Keratinocyte (primary cell): Measurements from ENCODE around the gene SMARCA4. TPM values are rescaled to one million over a fixed set of nuclear protein-coding genes. Genes with fewer than 3 reads are reported as not detected.
A peak's percentile ranks its signal among the peaks of the same experiment; 100 is the strongest.

Experiments
- DNase-seq: peaks from one replicate; pipeline ENCODE4 v3.0.0-alpha.2; 2011; ENCODE audit warnings: low read depth, missing footprints, low spot score
- FAIRE-seq: peaks from 2 replicates; lab custom pipeline; 2011; peaks lifted over from hg19 to GRCh38; lab: Jason Lieb, UNC
- H2AFZ ChIP-seq: 2 replicates; pipeline ENCODE4 v1.6.0; 2012; ENCODE audit warnings: low read length, control low read depth, inconsistent platforms; ENCODE audit not compliant: control insufficient read depth
- H3K27ac ChIP-seq: 2 replicates; pipeline ENCODE4 v1.5.1; 2011; ENCODE audit warnings: low read length; ENCODE audit not compliant: control insufficient read depth, insufficient read depth
- H3K27me3 ChIP-seq: 3 replicates; pipeline ENCODE4 v1.6.0; 2011; ENCODE audit warnings: low read length; ENCODE audit not compliant: control insufficient read depth, insufficient read depth; ENCODE audit errors: extremely low read depth
- H3K36me3 ChIP-seq, 2 experiments: 2 replicates in 1 of 2; 3 replicates in 1 of 2; pipeline ENCODE4 v1.5.1; 2011; ENCODE audit warnings: low read length in 2 of 2, mild to moderate bottlenecking in 1 of 2; ENCODE audit not compliant: control insufficient read depth in 2 of 2, insufficient read depth in 2 of 2; ENCODE audit errors: extremely low read depth in 1 of 2
- H3K4me1 ChIP-seq: 3 replicates; pipeline ENCODE4 v1.5.1; 2011; ENCODE audit warnings: low read length; ENCODE audit not compliant: control insufficient read depth, insufficient read depth; ENCODE audit errors: extremely low read depth
- H3K4me2 ChIP-seq: 3 replicates; pipeline ENCODE4 v1.6.0; 2011; ENCODE audit warnings: low read depth, low read length; ENCODE audit not compliant: control insufficient read depth, insufficient read depth; ENCODE audit errors: extremely low read depth
- H3K4me3 ChIP-seq, 3 experiments: fragments of 200-600 bp in 1 of 3; sonication (generic) in 1 of 3; 2 replicates in 2 of 3; 3 replicates in 1 of 3; pipeline ENCODE4 v1.5.1; 2011 to 2016; ENCODE audit warnings: low read length in 3 of 3, mild to moderate bottlenecking in 3 of 3, control low read depth in 2 of 3, inconsistent platforms in 1 of 3, low read depth in 1 of 3, mixed read lengths in 1 of 3, mixed run types in 1 of 3, moderate library complexity in 1 of 3; ENCODE audit not compliant: control insufficient read depth in 2 of 3, insufficient read depth in 2 of 3; ENCODE audit errors: extremely low read depth in 1 of 3
- H3K79me2 ChIP-seq: 2 replicates; pipeline ENCODE4 v1.6.0; 2012; ENCODE audit warnings: low read length; ENCODE audit not compliant: control insufficient read depth, insufficient read depth
- H3K9ac ChIP-seq: 3 replicates; pipeline ENCODE4 v1.6.0; 2011; ENCODE audit warnings: low read length; ENCODE audit not compliant: control insufficient read depth, insufficient read depth; ENCODE audit errors: extremely low read depth
- H3K9me1 ChIP-seq: 3 replicates; pipeline ENCODE4 v1.6.0; 2011; ENCODE audit warnings: low read length; ENCODE audit not compliant: control insufficient read depth, insufficient read depth; ENCODE audit errors: extremely low read depth
- H3K9me3 ChIP-seq: 2 replicates; pipeline ENCODE4 v1.5.1; 2012; ENCODE audit warnings: low read depth, low read length; ENCODE audit not compliant: control insufficient read depth
- H4K20me1 ChIP-seq: 3 replicates; pipeline ENCODE4 v1.6.0; 2011; ENCODE audit warnings: low read length; ENCODE audit not compliant: control insufficient read depth, insufficient read depth; ENCODE audit errors: extremely low read depth
- CTCF ChIP-seq, 3 experiments: IDR thresholded peaks in 1 of 3; conservative IDR thresholded peaks in 1 of 3; optimal IDR thresholded peaks in 1 of 3; 2 replicates in 2 of 3; 3 replicates in 1 of 3; pipeline versions ENCODE3 to v1.5.1; 2011; ENCODE audit warnings: low read length in 3 of 3, mild to moderate bottlenecking in 3 of 3, moderate library complexity in 2 of 3, control low read depth in 1 of 3, inconsistent platforms in 1 of 3; ENCODE audit not compliant: insufficient read depth in 2 of 3; ENCODE audit errors: extremely low read depth in 1 of 3
- EZH2 ChIP-seq: IDR thresholded peaks from one replicate; pipeline ENCODE4 v1.6.1; 2012; ENCODE audit warnings: inconsistent platforms, mild to moderate bottlenecking, low read length, moderate library complexity
- dilution Hi-C: fragments of 300-500 bp; cut with MboI; formaldehyde crosslinking; loops from one replicate; pipeline ENCODE4 v1.7.0; 2020; ENCODE audit warnings: low sequenced_read_pairs; ENCODE audit not compliant: extremely low pct_ligation_motif_present
- polyA plus RNA-seq, 5 experiments: library from polyadenylated mRNA; depleted of rRNA in 3 of 5; stranded (reverse) in 3 of 5; stranded (forward) in 1 of 5; unstranded in 1 of 5; fragments of >200 nt; gene quantifications; 1 replicate in 1 of 5; 2 replicates in 3 of 5; 3 replicates in 1 of 5; pipeline versions ENCODE4 v1.2.1 to v1.2.3, GENCODE V29; 2011 to 2012; ENCODE audit warnings: missing spikeins in 2 of 5, low read depth in 1 of 5, low replicate concordance in 1 of 5

Gene SMARCA4
- polyA plus RNA-seq, 1 donor (not counting 4 experiments of a cell fraction or from before 2014, with no cell fraction given), result 33.1 TPM

- no peaks in the 10 kb centered on the region for H3K9me3 ChIP-seq
- H3K4me1 ChIP-seq, result peaks cover 21% of the 10 kb centered on the region
- H3K9me1 ChIP-seq, result no peaks in the 10 kb centered on the region
- H3K4me2 ChIP-seq, result peak overlapping the region; percentile 98
- peaks cover 17% of the 10 kb centered on the region for H4K20me1 ChIP-seq
- dilution Hi-C loops, result no loop called here
- peak overlapping the region; percentile 90 for H3K9ac ChIP-seq
- peak overlapping the region; percentile 78 for H3K27ac ChIP-seq
- peaks cover 0 to 6% of the 10 kb centered on the region in 2 experiments for H3K36me3 ChIP-seq
- peak overlapping the region; percentile 37 for H2AFZ ChIP-seq
- H3K79me2 ChIP-seq, result peaks cover 49% of the 10 kb centered on the region
- peak overlapping the region; percentile 64 to 98 (median 98) for H3K4me3 ChIP-seq
- TF ChIP-seq EZH2 (no peak), CTCF (optimal IDR thresholded peaks at IDR 0.05 in 1 of 3, IDR thresholded peaks at IDR 0.05 in 1 of 3, conservative IDR thresholded peaks at IDR 0.05 in 1 of 3; ENCODE audit: extremely low read depth in 1 of 3, insufficient read depth in 2 of 3, low read length in 3 of 3) (no peak)
- DNase-seq, result no peak
- FAIRE-seq, result no peak
- no peaks in the 10 kb centered on the region for H3K27me3 ChIP-seq
Observed at GRCh38 chr19:10961073-10961860, 437 bp downstream of the SMARCA4 start.

GRCh38 chr19:10962863-10963262 is 2.0 kb downstream of the SMARCA4 start:
- H3K9me1 ChIP-seq, result peaks cover 3% of the 10 kb centered on the region
- H3K4me1 ChIP-seq, result peaks cover 21% of the 10 kb centered on the region
- peaks cover 17% of the 10 kb centered on the region for H4K20me1 ChIP-seq
- H3K27me3 ChIP-seq, result no peaks in the 10 kb centered on the region
- peak overlapping the region in 1 of 3 experiments; percentile 20 for H3K4me3 ChIP-seq
- TF ChIP-seq CTCF (optimal IDR thresholded peaks at IDR 0.05 in 1 of 3, IDR thresholded peaks at IDR 0.05 in 1 of 3, conservative IDR thresholded peaks at IDR 0.05 in 1 of 3; ENCODE audit: extremely low read depth in 1 of 3, insufficient read depth in 2 of 3, low read length in 3 of 3), result no peak
- no peak for TF ChIP-seq EZH2
- H3K27ac ChIP-seq, result no peak overlapping the region
- no peak for DNase-seq
- no peaks in the 10 kb centered on the region for H3K9me3 ChIP-seq
- H3K9ac ChIP-seq, result peak overlapping the region; percentile 22
- dilution Hi-C loops, result no loop called here
- no peak overlapping the region for H2AFZ ChIP-seq
- peaks cover 62% of the 10 kb centered on the region for H3K79me2 ChIP-seq
- peaks cover 0 to 6% of the 10 kb centered on the region in 2 experiments for H3K36me3 ChIP-seq
- no peak for FAIRE-seq
- H3K4me2 ChIP-seq, result peak overlapping the region; percentile 98
